Fibroblast of lung (primary cell): ENCODE results near the gene USH2A.

Source experiments
- EZH2 ChIP-seq: IDR thresholded peaks from 2 replicates; pipeline ENCODE4 v1.5.1; 2012; ENCODE audit warnings: low read length, control low read depth, mild to moderate bottlenecking; ENCODE audit errors: missing control alignments
- TF ChIP-seq, protein P1 (sequence below), 2 donors: IDR thresholded peaks in 1 of 2; conservative IDR thresholded peaks in 1 of 2; 1 replicate in 1 of 2; 2 replicates in 1 of 2; pipeline ENCODE4 v1.5.1; 2011 to 2012; ENCODE audit warnings: low read length in 2 of 2, control low read depth in 1 of 2, inconsistent platforms in 1 of 2, low read depth in 1 of 2, mild to moderate bottlenecking in 1 of 2

DNA sequence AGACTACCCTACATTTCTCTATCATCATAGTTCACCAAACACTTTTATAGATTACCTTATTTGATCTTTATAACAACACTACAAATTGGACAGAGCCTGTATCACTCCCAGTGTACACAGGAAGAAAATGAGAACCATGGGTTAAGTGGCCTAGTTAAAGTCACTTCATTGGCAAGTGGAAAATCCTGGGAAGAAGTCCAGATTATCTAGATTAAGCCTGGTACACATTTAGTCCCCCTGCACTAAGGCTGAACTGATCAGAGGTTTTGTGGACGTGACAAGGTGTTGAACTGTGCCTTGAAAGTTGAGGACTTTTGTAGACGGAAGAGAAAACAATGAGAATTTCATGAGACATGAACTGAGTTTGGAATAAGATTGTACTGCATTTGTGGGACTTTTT lies 7.5 kb upstream of the USH2A start:
- TF ChIP-seq, protein P1, sequence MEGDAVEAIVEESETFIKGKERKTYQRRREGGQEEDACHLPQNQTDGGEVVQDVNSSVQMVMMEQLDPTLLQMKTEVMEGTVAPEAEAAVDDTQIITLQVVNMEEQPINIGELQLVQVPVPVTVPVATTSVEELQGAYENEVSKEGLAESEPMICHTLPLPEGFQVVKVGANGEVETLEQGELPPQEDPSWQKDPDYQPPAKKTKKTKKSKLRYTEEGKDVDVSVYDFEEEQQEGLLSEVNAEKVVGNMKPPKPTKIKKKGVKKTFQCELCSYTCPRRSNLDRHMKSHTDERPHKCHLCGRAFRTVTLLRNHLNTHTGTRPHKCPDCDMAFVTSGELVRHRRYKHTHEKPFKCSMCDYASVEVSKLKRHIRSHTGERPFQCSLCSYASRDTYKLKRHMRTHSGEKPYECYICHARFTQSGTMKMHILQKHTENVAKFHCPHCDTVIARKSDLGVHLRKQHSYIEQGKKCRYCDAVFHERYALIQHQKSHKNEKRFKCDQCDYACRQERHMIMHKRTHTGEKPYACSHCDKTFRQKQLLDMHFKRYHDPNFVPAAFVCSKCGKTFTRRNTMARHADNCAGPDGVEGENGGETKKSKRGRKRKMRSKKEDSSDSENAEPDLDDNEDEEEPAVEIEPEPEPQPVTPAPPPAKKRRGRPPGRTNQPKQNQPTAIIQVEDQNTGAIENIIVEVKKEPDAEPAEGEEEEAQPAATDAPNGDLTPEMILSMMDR (conservative IDR thresholded peaks at IDR 0.05 in 1 of 2, IDR thresholded peaks at IDR 0.05 in 1 of 2; ENCODE audit: low read depth in 1 of 2, low read length in 2 of 2) = no peak
- TF ChIP-seq EZH2 = no peak
